ENCODE measurements around the gene GBP2.

The GBP2 gene

GRCh38 chr1:89100412-89100811 lies 25.5 kb downstream of the GBP2 start:
- Histone ChIP-seq H3K27ac (no peak overlapping the region), H3K4me3 (no peak overlapping the region)
- TF ChIP-seq, protein P1, sequence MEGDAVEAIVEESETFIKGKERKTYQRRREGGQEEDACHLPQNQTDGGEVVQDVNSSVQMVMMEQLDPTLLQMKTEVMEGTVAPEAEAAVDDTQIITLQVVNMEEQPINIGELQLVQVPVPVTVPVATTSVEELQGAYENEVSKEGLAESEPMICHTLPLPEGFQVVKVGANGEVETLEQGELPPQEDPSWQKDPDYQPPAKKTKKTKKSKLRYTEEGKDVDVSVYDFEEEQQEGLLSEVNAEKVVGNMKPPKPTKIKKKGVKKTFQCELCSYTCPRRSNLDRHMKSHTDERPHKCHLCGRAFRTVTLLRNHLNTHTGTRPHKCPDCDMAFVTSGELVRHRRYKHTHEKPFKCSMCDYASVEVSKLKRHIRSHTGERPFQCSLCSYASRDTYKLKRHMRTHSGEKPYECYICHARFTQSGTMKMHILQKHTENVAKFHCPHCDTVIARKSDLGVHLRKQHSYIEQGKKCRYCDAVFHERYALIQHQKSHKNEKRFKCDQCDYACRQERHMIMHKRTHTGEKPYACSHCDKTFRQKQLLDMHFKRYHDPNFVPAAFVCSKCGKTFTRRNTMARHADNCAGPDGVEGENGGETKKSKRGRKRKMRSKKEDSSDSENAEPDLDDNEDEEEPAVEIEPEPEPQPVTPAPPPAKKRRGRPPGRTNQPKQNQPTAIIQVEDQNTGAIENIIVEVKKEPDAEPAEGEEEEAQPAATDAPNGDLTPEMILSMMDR (IDR thresholded peaks at IDR 0.05): no peak
- DNase-seq (ENCODE audit: low spot score): no peak

DNA sequence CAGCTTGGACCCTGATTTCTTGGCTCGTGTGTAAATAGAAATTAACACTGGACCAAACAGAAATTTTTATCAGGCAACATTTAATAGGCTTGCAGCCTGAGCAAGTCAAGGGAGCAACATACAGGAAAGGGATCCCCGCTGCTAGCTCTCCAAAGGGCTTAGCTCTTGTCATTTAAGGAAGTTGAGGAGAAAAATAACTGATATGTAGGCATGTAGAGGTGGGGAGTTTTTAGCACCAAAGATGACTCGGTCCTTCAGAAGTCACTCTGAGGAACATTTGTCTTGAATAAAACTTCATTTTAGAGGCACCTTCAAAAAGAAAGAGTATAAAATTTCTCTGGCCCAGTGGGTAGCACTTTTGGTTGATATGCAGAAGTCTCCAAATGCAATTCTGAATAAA lies 27.1 kb downstream of the GBP2 start:
- DNase-seq (ENCODE audit: low spot score): no peak
- Histone ChIP-seq H3K4me3 (no peak overlapping the region), H3K27ac (no peak overlapping the region)
- TF ChIP-seq, protein P1 (IDR thresholded peaks at IDR 0.05): no peak

GRCh38 chr1:89095737-89096136 lies 30.2 kb downstream of the GBP2 start:
- DNase-seq (ENCODE audit: low spot score): no peak
- TF ChIP-seq, protein P1 (IDR thresholded peaks at IDR 0.05): no peak
- Histone ChIP-seq H3K4me3 (no peak overlapping the region), H3K27ac (no peak overlapping the region)

DNA sequence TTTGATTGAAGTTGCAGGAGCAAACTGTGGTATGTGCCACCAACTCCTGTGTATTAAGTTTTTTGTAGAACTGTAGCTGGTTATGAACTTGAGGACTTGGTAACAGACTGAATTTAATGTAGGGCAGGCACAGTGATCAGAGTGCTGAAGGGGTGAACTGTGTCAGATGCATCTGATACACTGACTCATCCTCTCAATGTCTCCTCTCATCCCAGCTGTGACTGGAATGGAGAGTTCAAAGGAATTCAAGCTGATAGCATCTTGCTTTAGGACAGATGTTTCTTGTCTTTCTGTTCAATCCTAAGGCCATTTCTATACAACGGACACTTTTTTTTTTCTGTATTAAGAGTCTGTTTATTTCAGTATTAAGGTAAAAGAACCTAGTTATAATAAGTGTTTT lies 36.0 kb downstream of the GBP2 start:
- Histone ChIP-seq H3K27ac (no peak overlapping the region), H3K4me3 (no peak overlapping the region)
- TF ChIP-seq, protein P1 (IDR thresholded peaks at IDR 0.05): no peak
- no peak for DNase-seq (ENCODE audit: low spot score)

DNA sequence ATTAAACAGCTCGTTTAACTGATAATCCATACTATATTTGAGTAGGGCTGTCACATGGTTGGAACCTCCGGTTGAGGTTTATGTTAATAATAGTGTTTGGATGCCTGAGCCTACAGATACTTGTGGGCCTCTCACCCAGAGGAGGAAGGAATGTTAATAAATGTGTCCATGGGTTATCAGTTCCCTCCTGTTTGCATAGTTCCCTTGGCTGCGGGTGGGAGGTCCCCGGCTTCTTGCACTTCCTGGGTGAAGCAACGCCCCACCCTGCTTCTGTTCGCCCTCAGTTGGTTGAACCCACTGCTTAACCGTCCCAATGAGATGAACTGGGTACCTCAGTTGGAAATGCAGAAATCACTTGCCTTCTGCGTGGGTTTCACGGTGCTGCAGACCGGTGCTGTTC lies 37.3 kb downstream of the GBP2 start:
- DNase-seq (ENCODE audit: low spot score): no peak
- H3K4me3 ChIP-seq: no peak overlapping the region
- H3K27ac ChIP-seq: no peak overlapping the region
- TF ChIP-seq, protein P1 (IDR thresholded peaks at IDR 0.05): no peak

- TF ChIP-seq, protein P1 (IDR thresholded peaks at IDR 0.05): no peak
- H3K27ac ChIP-seq: no peak overlapping the region
- DNase-seq (ENCODE audit: low spot score): no peak
- H3K4me3 ChIP-seq: no peak overlapping the region
These were observed 38.7 kb downstream of the GBP2 start for GRCh38 chr1:89087241-89087640.

DNA sequence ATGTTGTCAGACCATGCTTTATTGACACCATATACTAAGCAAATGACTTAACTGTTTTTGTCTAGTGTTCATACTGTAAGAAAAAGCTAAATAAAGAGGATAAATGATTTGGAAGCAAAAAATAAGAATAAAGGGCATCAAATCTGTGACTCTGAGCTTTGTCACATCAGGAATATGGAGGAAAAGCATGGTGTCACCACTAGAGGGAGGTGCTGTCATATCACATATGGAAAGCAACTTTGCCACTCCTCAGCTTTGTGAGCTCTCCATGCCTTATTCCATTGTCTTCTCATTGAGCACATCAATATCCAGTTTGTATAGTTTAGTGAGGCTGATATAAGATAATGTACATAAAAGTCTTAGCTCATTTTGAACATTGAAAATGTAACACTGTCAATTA lies 40.1 kb downstream of the GBP2 start:
- no peak overlapping the region for H3K4me3 ChIP-seq
- TF ChIP-seq, protein P1 (IDR thresholded peaks at IDR 0.05): peak; percentile 43
- no peak for DNase-seq (ENCODE audit: low spot score)
- H3K27ac ChIP-seq: no peak overlapping the region

All from coronary artery (tissue), 2 donors.